Measurements from ENCODE around the gene C20orf141.
"Not testable (repeated sequence)": the region's sequence is repeated elsewhere in the genome, so short reads cannot be mapped to it uniquely, and the experiment has no call there.

C20orf141 gene

GRCh38 chr20:2799688-2800520 is 14.9 kb upstream of the C20orf141 start:
- peak; percentile 24 for DNase-seq

GRCh38 chr20:2800521-2801285 is 14.1 kb upstream of the C20orf141 start, which contains the start of gene CPXM1:
Gene CPXM1 (minus strand): TSS chr20:2800627. CDS start chr20:2800572, 55 bp downstream.
- peak; percentile 48 for DNase-seq

GRCh38 chr20:2801286-2801728 is 13.5 kb upstream of the C20orf141 start:
- DNase-seq, result no peak

- DNase-seq, result no peak
These were observed 10.6 kb upstream of the C20orf141 start for GRCh38 chr20:2804041-2804828.

GRCh38 chr20:2804852-2805688 is 9.7 kb upstream of the C20orf141 start:
- DNase-seq, result no peak

GRCh38 chr20:2805689-2806350 is 9.0 kb upstream of the C20orf141 start:
- DNase-seq, result no peak

- DNase-seq, result no peak
These were observed 8.5 kb upstream of the C20orf141 start for GRCh38 chr20:2806351-2806701.

- no peak for DNase-seq
These were observed 7.8 kb upstream of the C20orf141 start for GRCh38 chr20:2807019-2807418.

GRCh38 chr20:2807929-2808328 is 6.9 kb upstream of the C20orf141 start:
- DNase-seq, result not testable (repeated sequence)

GRCh38 chr20:2809690-2810089 is 5.1 kb upstream of the C20orf141 start:
- no peak for DNase-seq

- no peak for DNase-seq
These were observed 2.6 kb upstream of the C20orf141 start for GRCh38 chr20:2812189-2812588.

GRCh38 chr20:2814076-2814475 is 711 bp upstream of the C20orf141 start:
- DNase-seq, result no peak

- DNase-seq, result no peak
These were observed 584 bp downstream of the C20orf141 start for GRCh38 chr20:2815242-2815900.

GRCh38 chr20:2816030-2816582 is 1.3 kb downstream of the C20orf141 start, which contains the start of gene TMEM239:
Gene TMEM239 (plus strand): TSS chr20:2816364. CDS start chr20:2816555, 191 bp downstream.
- no peak for DNase-seq

GRCh38 chr20:2816583-2817340 is 2.0 kb downstream of the C20orf141 start:
- peak; percentile 47 for DNase-seq

GRCh38 chr20:2817341-2817726 is 2.5 kb downstream of the C20orf141 start:
- DNase-seq, result no peak

- DNase-seq, result no peak
These were observed 3.3 kb downstream of the C20orf141 start for GRCh38 chr20:2817891-2818595.

- DNase-seq, result no peak
These were observed 5.5 kb downstream of the C20orf141 start for GRCh38 chr20:2820084-2820895.

Measured in activated CD4-positive, alpha-beta T cell treated with anti-CD3 and anti-CD28 coated beads for 48 hours (primary cell).